Erythroblast (primary cell): ENCODE data around the gene DLGAP4.

Experiments
- GATA1 ChIP-seq: IDR thresholded peaks from 2 replicates; pipeline ENCODE4 v1.6.1; 2011; ENCODE audit warnings: low read depth, mild to moderate bottlenecking, control low read depth, low read length, moderate library complexity
- POLR2A ChIP-seq: IDR thresholded peaks from 2 replicates; pipeline ENCODE4 v1.6.1; 2011; ENCODE audit warnings: mild to moderate bottlenecking, low read length

- TF ChIP-seq POLR2A (no peak), GATA1 (no peak)
These were observed 72.5 kb downstream of the DLGAP4 start for GRCh38 chr20:36378686-36379085.
